GM03348 (cell line): ENCODE results near the gene ZBTB34.
"Not testable (repeated sequence)": the region's sequence is repeated elsewhere in the genome, so short reads cannot be mapped to it uniquely, and the experiment has no call there.

Source experiments
- DNase-seq: peaks from one replicate; pipeline ENCODE4 v3.0.0; 2012; ENCODE audit warnings: low spot score

Gene ZBTB34

GRCh38 chr9:126860077-126860756, at the start of gene ZBTB34:
Gene ZBTB34, plus strand, starts transcription at chr9:126860639. Its CDS starts 18,761 bp downstream, at chr9:126879400.
- peak; percentile 92 for DNase-seq

- no peak for DNase-seq
Observed at GRCh38 chr9:126813072-126813471, 47.4 kb upstream of the ZBTB34 start.

- DNase-seq, result no peak
Observed at GRCh38 chr9:126814091-126814490, 46.3 kb upstream of the ZBTB34 start.

- DNase-seq, result not testable (repeated sequence)
Observed at GRCh38 chr9:126817615-126818014, 42.8 kb upstream of the ZBTB34 start.

- DNase-seq, result no peak
Observed at GRCh38 chr9:126818482-126818881, 42.0 kb upstream of the ZBTB34 start.

- DNase-seq, result no peak
Observed at GRCh38 chr9:126819482-126819881, 41.0 kb upstream of the ZBTB34 start.

GRCh38 chr9:126822278-126822677, 38.2 kb upstream of the ZBTB34 start:
- no peak for DNase-seq

GRCh38 chr9:126822873-126823272, 37.6 kb upstream of the ZBTB34 start:
- no peak for DNase-seq

- not testable (repeated sequence) for DNase-seq
Observed at GRCh38 chr9:126824052-126824451, 36.4 kb upstream of the ZBTB34 start.

- DNase-seq, result no peak
Observed at GRCh38 chr9:126827227-126827626, 33.2 kb upstream of the ZBTB34 start.

- no peak for DNase-seq
Observed at GRCh38 chr9:126829035-126829434, 31.4 kb upstream of the ZBTB34 start.

GRCh38 chr9:126830827-126831226, 29.6 kb upstream of the ZBTB34 start:
- no peak for DNase-seq

GRCh38 chr9:126832440-126832839, 28.0 kb upstream of the ZBTB34 start:
- no peak for DNase-seq

- DNase-seq, result no peak
Observed at GRCh38 chr9:126833020-126833419, 27.4 kb upstream of the ZBTB34 start.

GRCh38 chr9:126833710-126834345, 26.6 kb upstream of the ZBTB34 start:
- DNase-seq, result no peak

- DNase-seq, result no peak
Observed at GRCh38 chr9:126834672-126835071, 25.8 kb upstream of the ZBTB34 start.

GRCh38 chr9:126836216-126836615, 24.2 kb upstream of the ZBTB34 start:
- peak; percentile 38 for DNase-seq

GRCh38 chr9:126838055-126838811, 22.2 kb upstream of the ZBTB34 start:
- no peak for DNase-seq

GRCh38 chr9:126838895-126839294, 21.5 kb upstream of the ZBTB34 start:
- no peak for DNase-seq

- no peak for DNase-seq
Observed at GRCh38 chr9:126839301-126839700, 21.1 kb upstream of the ZBTB34 start.

- DNase-seq, result no peak
Observed at GRCh38 chr9:126842220-126842842, 18.1 kb upstream of the ZBTB34 start.

- DNase-seq, result no peak
Observed at GRCh38 chr9:126842977-126843799, 17.3 kb upstream of the ZBTB34 start.
